22Rv1 (cell line): ENCODE measurements around the gene SERINC1.
"Not testable (repeated sequence)": the region's sequence is repeated elsewhere in the genome, so short reads cannot be mapped to it uniquely, and the experiment has no call there.

Experiments
- H3K27ac ChIP-seq: fragments of 450-650 bp; 2 replicates; pipeline ENCODE4 v1.5.1; 2017
- CTCF ChIP-seq: fragments of 450-650 bp; IDR thresholded peaks from 2 replicates; pipeline ENCODE4 v1.5.1; 2017; ENCODE audit warnings: mild to moderate bottlenecking
- ZFX ChIP-seq: fragments of 450-650 bp; IDR thresholded peaks from 2 replicates; pipeline ENCODE4 v1.6.1; 2017; ENCODE audit warnings: antibody characterized with exemption, borderline replicate concordance

The SERINC1 gene

GRCh38 chr6:122484760-122485159, 13.2 kb upstream of the SERINC1 start:
- TF ChIP-seq ZFX: no peak
- no peak for TF ChIP-seq CTCF
- no peak overlapping the region for H3K27ac ChIP-seq

- no peak overlapping the region for H3K27ac ChIP-seq
- TF ChIP-seq CTCF: no peak
- no peak for TF ChIP-seq ZFX
Measured at GRCh38 chr6:122482750-122483080, 11.1 kb upstream of the SERINC1 start.

- H3K27ac ChIP-seq: no peak overlapping the region
- TF ChIP-seq CTCF: peak; percentile 64
- TF ChIP-seq ZFX: no peak
Measured at GRCh38 chr6:122476131-122476530, 4.5 kb upstream of the SERINC1 start.

GRCh38 chr6:122472022-122472340, 374 bp upstream of the SERINC1 start:
- H3K27ac ChIP-seq: peak overlapping the region; percentile 77
- no peak for TF ChIP-seq ZFX
- TF ChIP-seq CTCF: no peak

GRCh38 chr6:122461885-122462284, 9.7 kb downstream of the SERINC1 start:
- no peak for TF ChIP-seq ZFX
- no peak for TF ChIP-seq CTCF
- no peak overlapping the region for H3K27ac ChIP-seq

- H3K27ac ChIP-seq: not testable (repeated sequence)
Measured at GRCh38 chr6:122459865-122460416, 11.7 kb downstream of the SERINC1 start.

- H3K27ac ChIP-seq: no peak overlapping the region
- TF ChIP-seq CTCF: no peak
- TF ChIP-seq ZFX: no peak
Measured at GRCh38 chr6:122459240-122459639, 12.4 kb downstream of the SERINC1 start.

GRCh38 chr6:122458087-122458486, 13.5 kb downstream of the SERINC1 start:
- no peak overlapping the region for H3K27ac ChIP-seq
- TF ChIP-seq CTCF (no peak), ZFX (no peak)

GRCh38 chr6:122455116-122455515, 16.5 kb downstream of the SERINC1 start:
- not testable (repeated sequence) for H3K27ac ChIP-seq
